ENCODE measurements around the gene PPIL1.
"Not testable (repeated sequence)": the region's sequence is repeated elsewhere in the genome, so short reads cannot be mapped to it uniquely, and the experiment has no call there.

PPIL1 gene

GRCh38 chr6:36874443-36875249 is at the start of gene PPIL1:
Gene PPIL1 (minus strand): TSS chr6:36874803. CDS start chr6:36874772, 31 bp downstream.
- DNase-seq (ENCODE audit: low spot score): peak; percentile 91

- no peak for DNase-seq (ENCODE audit: low spot score)
These were observed 49.5 kb upstream of the PPIL1 start for GRCh38 chr6:36924131-36924530.

GRCh38 chr6:36920546-36920945 is 45.9 kb upstream of the PPIL1 start:
- no peak for DNase-seq (ENCODE audit: low spot score)

- no peak for DNase-seq (ENCODE audit: low spot score)
These were observed 45.4 kb upstream of the PPIL1 start for GRCh38 chr6:36920049-36920448.

- DNase-seq (ENCODE audit: low spot score): no peak
These were observed 43.1 kb upstream of the PPIL1 start for GRCh38 chr6:36917541-36918193.

- no peak for DNase-seq (ENCODE audit: low spot score)
These were observed 41.5 kb upstream of the PPIL1 start for GRCh38 chr6:36916126-36916525.

- no peak for DNase-seq (ENCODE audit: low spot score)
These were observed 41.0 kb upstream of the PPIL1 start for GRCh38 chr6:36915599-36915998.

GRCh38 chr6:36914227-36914794 is 39.7 kb upstream of the PPIL1 start:
- DNase-seq (ENCODE audit: low spot score): peak; percentile 55

GRCh38 chr6:36913082-36913481 is 38.5 kb upstream of the PPIL1 start:
- no peak for DNase-seq (ENCODE audit: low spot score)

GRCh38 chr6:36912586-36912985 is 38.0 kb upstream of the PPIL1 start:
- no peak for DNase-seq (ENCODE audit: low spot score)

GRCh38 chr6:36912030-36912454 is 37.4 kb upstream of the PPIL1 start:
- no peak for DNase-seq (ENCODE audit: low spot score)

GRCh38 chr6:36908747-36909146 is 34.1 kb upstream of the PPIL1 start:
- no peak for DNase-seq (ENCODE audit: low spot score)

- DNase-seq (ENCODE audit: low spot score): no peak
These were observed 33.2 kb upstream of the PPIL1 start for GRCh38 chr6:36907781-36908180.

GRCh38 chr6:36906539-36907325 is 32.1 kb upstream of the PPIL1 start:
- DNase-seq (ENCODE audit: low spot score): no peak

GRCh38 chr6:36904851-36905393 is 30.3 kb upstream of the PPIL1 start:
- no peak for DNase-seq (ENCODE audit: low spot score)

- DNase-seq (ENCODE audit: low spot score): no peak
These were observed 29.5 kb upstream of the PPIL1 start for GRCh38 chr6:36904114-36904513.

- peak; percentile 29 for DNase-seq (ENCODE audit: low spot score)
These were observed 23.0 kb upstream of the PPIL1 start for GRCh38 chr6:36897609-36898008.

- DNase-seq (ENCODE audit: low spot score): no peak
These were observed 19.7 kb upstream of the PPIL1 start for GRCh38 chr6:36893976-36894932.

- not testable (repeated sequence) for DNase-seq (ENCODE audit: low spot score)
These were observed 16.6 kb upstream of the PPIL1 start for GRCh38 chr6:36891153-36891552.

GRCh38 chr6:36890112-36890663 is 15.6 kb upstream of the PPIL1 start:
- no peak for DNase-seq (ENCODE audit: low spot score)

Data from iPS-NIHi11 (cell line).